ENCODE measurements around the gene TSEN15.
A peak's percentile ranks its signal among the peaks of the same experiment; 100 is the strongest.

The TSEN15 gene

GRCh38 chr1:184048561-184049240 lies 2.8 kb upstream of the TSEN15 start:
- no peak for TF ChIP-seq CTCF (IDR thresholded peaks at IDR 0.05; ENCODE audit: insufficient read depth, low read length, missing control alignments)
- DNase-seq (ENCODE audit: low read depth, low spot score) = no peak
- POLR2A ChIA-PET = interaction anchor here (0.5 kb wide), 1 partner anchor 314 kb away, joined by 3 read pairs; no protein-coding TSS in a partner anchor
- no peak overlapping the region for H3K4me3 ChIP-seq (ENCODE audit: low read depth, low read length)
- CTCF ChIA-PET = interaction anchor here (1.1 to 1.7 kb wide), 3 partner anchors 11 to 615 kb away, joined by 3 to 5 read pairs (median 5); partner anchors contain the start of gene COLGALT2

- DNase-seq (ENCODE audit: low read depth, low spot score) = no peak
- ChIA-PET CTCF (interaction anchor here (1.1 to 1.7 kb wide), 3 partner anchors 12 to 615 kb away, joined by 3 to 5 read pairs (median 5); partner anchors contain the start of gene COLGALT2), POLR2A (no interaction called here)
- no peak overlapping the region for H3K4me3 ChIP-seq (ENCODE audit: low read depth, low read length)
- TF ChIP-seq CTCF (IDR thresholded peaks at IDR 0.05; ENCODE audit: insufficient read depth, low read length, missing control alignments) = no peak
Observed at GRCh38 chr1:184049291-184049690, 2.2 kb upstream of the TSEN15 start.

GRCh38 chr1:184049836-184050468 lies 1.6 kb upstream of the TSEN15 start:
- ChIA-PET POLR2A (interaction anchor here (0.6 to 1.7 kb wide), 2 partner anchors 13 to 107 kb away, joined by 3 to 11 read pairs; partner anchors contain the start of gene COLGALT2), CTCF (interaction anchor here (0.9 to 2.5 kb wide), 6 partner anchors 12 to 395 kb away, joined by 3 to 10 read pairs (median 3); partner anchors contain the start of gene COLGALT2)
- TF ChIP-seq CTCF (IDR thresholded peaks at IDR 0.05; ENCODE audit: insufficient read depth, low read length, missing control alignments) = no peak
- no peak overlapping the region for H3K4me3 ChIP-seq (ENCODE audit: low read depth, low read length)
- DNase-seq (ENCODE audit: low read depth, low spot score) = no peak

GRCh38 chr1:184050636-184051035 lies 894 bp upstream of the TSEN15 start:
- no peak for TF ChIP-seq CTCF (IDR thresholded peaks at IDR 0.05; ENCODE audit: insufficient read depth, low read length, missing control alignments)

GRCh38 chr1:184051138-184051484 lies 419 bp upstream of the TSEN15 start:
- no peak for TF ChIP-seq CTCF (IDR thresholded peaks at IDR 0.05; ENCODE audit: insufficient read depth, low read length, missing control alignments)
- peak overlapping the region; percentile 81 for H3K4me3 ChIP-seq (ENCODE audit: low read depth, low read length)
- DNase-seq (ENCODE audit: low read depth, low spot score) = no peak
- CTCF ChIA-PET = interaction anchor here (0.7 to 2.5 kb wide), 12 partner anchors 11 to 642 kb away, joined by 3 to 10 read pairs (median 4); no protein-coding TSS in a partner anchor
- POLR2A ChIA-PET = interaction anchor here (0.5 to 1.7 kb wide), 7 partner anchors 15 to 407 kb away, joined by 3 to 11 read pairs (median 3); partner anchors contain the start of gene COLGALT2

More at GRCh38 chr1:184050636-184051035, 894 bp upstream of the TSEN15 start:
- H3K4me3 ChIP-seq (ENCODE audit: low read depth, low read length) = no peak overlapping the region
- DNase-seq (ENCODE audit: low read depth, low spot score) = no peak
- POLR2A ChIA-PET = interaction anchor here (0.5 to 1.7 kb wide), 6 partner anchors 14 to 406 kb away, joined by 3 to 11 read pairs (median 3); partner anchors contain the start of gene COLGALT2
- CTCF ChIA-PET = interaction anchor here (0.9 to 2.5 kb wide), 9 partner anchors 11 to 642 kb away, joined by 3 to 10 read pairs (median 3); no protein-coding TSS in a partner anchor

GRCh38 chr1:184052194-184052559 lies 647 bp downstream of the TSEN15 start:
- POLR2A ChIA-PET = no interaction called here

More at GRCh38 chr1:184052194-184052559, 647 bp downstream of the TSEN15 start:
- peak overlapping the region; percentile 81 for H3K4me3 ChIP-seq (ENCODE audit: low read depth, low read length)
- CTCF ChIA-PET = interaction anchor here (1.0 to 2.5 kb wide), 2 partner anchors 13 to 137 kb away, joined by 4 to 10 read pairs; no protein-coding TSS in a partner anchor
- no peak for DNase-seq (ENCODE audit: low read depth, low spot score)
- TF ChIP-seq CTCF (IDR thresholded peaks at IDR 0.05; ENCODE audit: insufficient read depth, low read length, missing control alignments) = no peak
